SK-N-SH treated with all-trans-retinoic acid at 6 μM for 48 hours (cell line): Measurements from ENCODE around the gene ELF3.

ENCODE experiments used
- BACH2 ChIP-seq: fragments of 250-450 bp; sonication (Bioruptor Pico); IDR thresholded peaks from 2 replicates; pipeline ENCODE4 v1.9.0; 2021; ENCODE audit warnings: mild to moderate bottlenecking, borderline replicate concordance
- CSDC2 ChIP-seq: fragments of 250-450 bp; sonication (Bioruptor Pico); IDR thresholded peaks from 2 replicates; pipeline ENCODE4 v1.5.0; 2020; ENCODE audit warnings: mild to moderate bottlenecking, moderate library complexity
- ESRRG ChIP-seq: fragments of 250-450 bp; sonication (Bioruptor Pico); IDR thresholded peaks from 2 replicates; pipeline ENCODE4 v1.6.1; 2021; ENCODE audit warnings: mild to moderate bottlenecking
- ISL1 ChIP-seq: fragments of 250-450 bp; sonication (Bioruptor Pico); IDR thresholded peaks from 2 replicates; pipeline ENCODE4 v2.1.2; 2022; ENCODE audit warnings: mild to moderate bottlenecking, moderate library complexity
- OSR1 ChIP-seq: fragments of 250-450 bp; sonication (Bioruptor Pico); IDR thresholded peaks from 2 replicates; pipeline ENCODE4 v1.8.0; 2022; ENCODE audit warnings: moderate library complexity, mild to moderate bottlenecking, inconsistent platforms
- PATZ1 ChIP-seq: fragments of 250-450 bp; sonication (Bioruptor Pico); IDR thresholded peaks from 2 replicates; pipeline ENCODE4 v1.8.0; 2020; ENCODE audit warnings: mild to moderate bottlenecking, moderate library complexity, borderline replicate concordance
- PPARA ChIP-seq: fragments of 250-450 bp; sonication (Bioruptor Pico); IDR thresholded peaks from 2 replicates; pipeline ENCODE4 v1.5.0; 2020; ENCODE audit warnings: mild to moderate bottlenecking, borderline replicate concordance
- ZC3H10 ChIP-seq: fragments of 250-450 bp; sonication (Bioruptor Pico); IDR thresholded peaks from 2 replicates; pipeline ENCODE4 v1.5.1; 2021; ENCODE audit warnings: mild to moderate bottlenecking, moderate library complexity
- ZFP30 ChIP-seq: fragments of 450-650 bp; formaldehyde crosslinking; IDR thresholded peaks from 2 replicates; pipeline ENCODE4 v1.5.0; 2022; ENCODE audit warnings: mild to moderate bottlenecking, moderate library complexity
- ZNF70 ChIP-seq: fragments of 450-650 bp; formaldehyde crosslinking; IDR thresholded peaks from 2 replicates; pipeline ENCODE4 v1.5.0; 2020; ENCODE audit warnings: mild to moderate bottlenecking, moderate library complexity
- TF ChIP-seq, protein P1 (sequence below): fragments of 250-450 bp; sonication (Bioruptor Pico); IDR thresholded peaks from 2 replicates; pipeline ENCODE4 v1.5.0; 2020; ENCODE audit warnings: mild to moderate bottlenecking, moderate library complexity
- TF ChIP-seq, protein P2 (sequence below): fragments of 250-450 bp; sonication (Bioruptor Pico); IDR thresholded peaks from 2 replicates; pipeline ENCODE4 v1.5.1; 2021; ENCODE audit warnings: mild to moderate bottlenecking, moderate library complexity

DNA sequence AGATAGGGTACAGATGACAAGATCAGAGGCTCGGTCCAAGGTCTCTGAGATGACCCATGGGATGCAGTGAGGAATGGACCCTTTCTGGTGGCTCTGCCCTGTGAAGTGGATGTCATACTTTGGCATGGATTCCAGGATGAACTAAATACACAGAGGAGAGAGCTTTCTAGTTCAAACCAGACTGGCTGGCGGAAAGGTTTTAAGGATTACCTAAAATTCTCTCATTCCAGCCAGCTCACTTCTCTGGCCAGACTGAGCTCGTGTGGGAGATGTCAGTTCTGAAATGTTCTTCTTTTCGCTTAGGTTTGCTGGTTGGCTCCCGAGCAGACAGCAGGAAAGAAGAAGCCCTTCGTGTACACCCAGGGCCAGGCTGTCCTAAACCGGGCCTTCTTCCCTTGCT is 21.8 kb upstream of the ELF3 start:
- TF ChIP-seq ZFP30 (CRISPR knock-in tag) (no peak), CSDC2 (no peak), ISL1 (CRISPR knock-in tag) (no peak), PPARA (no peak), ZC3H10 (CRISPR knock-in tag) (no peak), BACH2 (CRISPR knock-in tag) (no peak), ESRRG (CRISPR knock-in tag) (no peak), OSR1 (CRISPR knock-in tag) (no peak), PATZ1 (CRISPR knock-in tag) (no peak), ZNF70 (CRISPR knock-in tag) (no peak)
- TF ChIP-seq, protein P1, sequence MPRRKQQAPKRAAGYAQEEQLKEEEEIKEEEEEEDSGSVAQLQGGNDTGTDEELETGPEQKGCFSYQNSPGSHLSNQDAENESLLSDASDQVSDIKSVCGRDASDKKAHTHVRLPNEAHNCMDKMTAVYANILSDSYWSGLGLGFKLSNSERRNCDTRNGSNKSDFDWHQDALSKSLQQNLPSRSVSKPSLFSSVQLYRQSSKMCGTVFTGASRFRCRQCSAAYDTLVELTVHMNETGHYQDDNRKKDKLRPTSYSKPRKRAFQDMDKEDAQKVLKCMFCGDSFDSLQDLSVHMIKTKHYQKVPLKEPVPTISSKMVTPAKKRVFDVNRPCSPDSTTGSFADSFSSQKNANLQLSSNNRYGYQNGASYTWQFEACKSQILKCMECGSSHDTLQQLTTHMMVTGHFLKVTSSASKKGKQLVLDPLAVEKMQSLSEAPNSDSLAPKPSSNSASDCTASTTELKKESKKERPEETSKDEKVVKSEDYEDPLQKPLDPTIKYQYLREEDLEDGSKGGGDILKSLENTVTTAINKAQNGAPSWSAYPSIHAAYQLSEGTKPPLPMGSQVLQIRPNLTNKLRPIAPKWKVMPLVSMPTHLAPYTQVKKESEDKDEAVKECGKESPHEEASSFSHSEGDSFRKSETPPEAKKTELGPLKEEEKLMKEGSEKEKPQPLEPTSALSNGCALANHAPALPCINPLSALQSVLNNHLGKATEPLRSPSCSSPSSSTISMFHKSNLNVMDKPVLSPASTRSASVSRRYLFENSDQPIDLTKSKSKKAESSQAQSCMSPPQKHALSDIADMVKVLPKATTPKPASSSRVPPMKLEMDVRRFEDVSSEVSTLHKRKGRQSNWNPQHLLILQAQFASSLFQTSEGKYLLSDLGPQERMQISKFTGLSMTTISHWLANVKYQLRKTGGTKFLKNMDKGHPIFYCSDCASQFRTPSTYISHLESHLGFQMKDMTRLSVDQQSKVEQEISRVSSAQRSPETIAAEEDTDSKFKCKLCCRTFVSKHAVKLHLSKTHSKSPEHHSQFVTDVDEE (CRISPR knock-in tag) = no peak
- TF ChIP-seq, protein P2, sequence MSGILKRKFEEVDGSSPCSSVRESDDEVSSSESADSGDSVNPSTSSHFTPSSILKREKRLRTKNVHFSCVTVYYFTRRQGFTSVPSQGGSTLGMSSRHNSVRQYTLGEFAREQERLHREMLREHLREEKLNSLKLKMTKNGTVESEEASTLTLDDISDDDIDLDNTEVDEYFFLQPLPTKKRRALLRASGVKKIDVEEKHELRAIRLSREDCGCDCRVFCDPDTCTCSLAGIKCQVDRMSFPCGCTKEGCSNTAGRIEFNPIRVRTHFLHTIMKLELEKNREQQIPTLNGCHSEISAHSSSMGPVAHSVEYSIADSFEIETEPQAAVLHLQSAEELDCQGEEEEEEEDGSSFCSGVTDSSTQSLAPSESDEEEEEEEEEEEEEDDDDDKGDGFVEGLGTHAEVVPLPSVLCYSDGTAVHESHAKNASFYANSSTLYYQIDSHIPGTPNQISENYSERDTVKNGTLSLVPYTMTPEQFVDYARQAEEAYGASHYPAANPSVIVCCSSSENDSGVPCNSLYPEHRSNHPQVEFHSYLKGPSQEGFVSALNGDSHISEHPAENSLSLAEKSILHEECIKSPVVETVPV (CRISPR knock-in tag) = no peak
